ENCODE results near the gene RDH16.

Gene RDH16

GRCh38 chr12:56908136-56908535, 49.3 kb downstream of the RDH16 start:
- no peak overlapping the region for H3K4me3 ChIP-seq (IDR thresholded peaks at IDR 0.05; ENCODE audit: insufficient read depth, low read depth, low read length)
- H3K79me2 ChIP-seq (ENCODE audit: insufficient read depth, low read depth) = no peaks in the 10 kb centered on the region
- no peaks in the 10 kb centered on the region for H3K4me1 ChIP-seq (ENCODE audit: low read depth, poor library complexity, severe bottlenecking)
- no peak overlapping the region for H2AFZ ChIP-seq (ENCODE audit: low read depth)
- no peak overlapping the region for H3K4me2 ChIP-seq
- no peak overlapping the region for H3K27ac ChIP-seq
- no peaks in the 10 kb centered on the region for H4K20me1 ChIP-seq (ENCODE audit: insufficient read depth)
- no peaks in the 10 kb centered on the region for H3K27me3 ChIP-seq (ENCODE audit: insufficient read depth, low read depth)
- H3K36me3 ChIP-seq (ENCODE audit: insufficient read depth) = no peaks in the 10 kb centered on the region
- no peak for TF ChIP-seq CTCF (conservative IDR thresholded peaks at IDR 0.05; ENCODE audit: low read depth, low read length)
- H3K9ac ChIP-seq = no peak overlapping the region

- no peak for TF ChIP-seq CTCF (conservative IDR thresholded peaks at IDR 0.05; ENCODE audit: low read depth, low read length)
- H3K4me3 ChIP-seq (IDR thresholded peaks at IDR 0.05; ENCODE audit: insufficient read depth, low read depth, low read length) = no peak overlapping the region
- no peaks in the 10 kb centered on the region for H3K27me3 ChIP-seq (ENCODE audit: insufficient read depth, low read depth)
- no peak overlapping the region for H3K9ac ChIP-seq
- H2AFZ ChIP-seq (ENCODE audit: low read depth) = no peak overlapping the region
- no peak overlapping the region for H3K4me2 ChIP-seq
- H3K4me1 ChIP-seq (ENCODE audit: low read depth, poor library complexity, severe bottlenecking) = no peaks in the 10 kb centered on the region
- no peaks in the 10 kb centered on the region for H4K20me1 ChIP-seq (ENCODE audit: insufficient read depth)
- no peak overlapping the region for H3K27ac ChIP-seq
- no peaks in the 10 kb centered on the region for H3K36me3 ChIP-seq (ENCODE audit: insufficient read depth)
- H3K79me2 ChIP-seq (ENCODE audit: insufficient read depth, low read depth) = no peaks in the 10 kb centered on the region
Observed at GRCh38 chr12:56905852-56906251, 51.6 kb downstream of the RDH16 start.

- H4K20me1 ChIP-seq (ENCODE audit: insufficient read depth) = no peaks in the 10 kb centered on the region
- no peak overlapping the region for H2AFZ ChIP-seq (ENCODE audit: low read depth)
- no peaks in the 10 kb centered on the region for H3K4me1 ChIP-seq (ENCODE audit: low read depth, poor library complexity, severe bottlenecking)
- no peak overlapping the region for H3K9ac ChIP-seq
- no peak overlapping the region for H3K4me3 ChIP-seq (IDR thresholded peaks at IDR 0.05; ENCODE audit: insufficient read depth, low read depth, low read length)
- H3K27me3 ChIP-seq (ENCODE audit: insufficient read depth, low read depth) = no peaks in the 10 kb centered on the region
- H3K79me2 ChIP-seq (ENCODE audit: insufficient read depth, low read depth) = no peaks in the 10 kb centered on the region
- H3K36me3 ChIP-seq (ENCODE audit: insufficient read depth) = no peaks in the 10 kb centered on the region
- TF ChIP-seq CTCF (conservative IDR thresholded peaks at IDR 0.05; ENCODE audit: low read depth, low read length) = no peak
- no peak overlapping the region for H3K27ac ChIP-seq
- no peak overlapping the region for H3K4me2 ChIP-seq
Observed at GRCh38 chr12:56903374-56903773, 54.0 kb downstream of the RDH16 start.
